AML-193 (cell line): ENCODE results near the gene PRTG.
"Not testable (repeated sequence)": the region's sequence is repeated elsewhere in the genome, so short reads cannot be mapped to it uniquely, and the experiment has no call there.

Experiments
- DNase-seq, 2 experiments: peaks; one replicate each; lab custom pipeline; 2025; lab: John Stamatoyannopoulos, UW

Gene PRTG, protein sequence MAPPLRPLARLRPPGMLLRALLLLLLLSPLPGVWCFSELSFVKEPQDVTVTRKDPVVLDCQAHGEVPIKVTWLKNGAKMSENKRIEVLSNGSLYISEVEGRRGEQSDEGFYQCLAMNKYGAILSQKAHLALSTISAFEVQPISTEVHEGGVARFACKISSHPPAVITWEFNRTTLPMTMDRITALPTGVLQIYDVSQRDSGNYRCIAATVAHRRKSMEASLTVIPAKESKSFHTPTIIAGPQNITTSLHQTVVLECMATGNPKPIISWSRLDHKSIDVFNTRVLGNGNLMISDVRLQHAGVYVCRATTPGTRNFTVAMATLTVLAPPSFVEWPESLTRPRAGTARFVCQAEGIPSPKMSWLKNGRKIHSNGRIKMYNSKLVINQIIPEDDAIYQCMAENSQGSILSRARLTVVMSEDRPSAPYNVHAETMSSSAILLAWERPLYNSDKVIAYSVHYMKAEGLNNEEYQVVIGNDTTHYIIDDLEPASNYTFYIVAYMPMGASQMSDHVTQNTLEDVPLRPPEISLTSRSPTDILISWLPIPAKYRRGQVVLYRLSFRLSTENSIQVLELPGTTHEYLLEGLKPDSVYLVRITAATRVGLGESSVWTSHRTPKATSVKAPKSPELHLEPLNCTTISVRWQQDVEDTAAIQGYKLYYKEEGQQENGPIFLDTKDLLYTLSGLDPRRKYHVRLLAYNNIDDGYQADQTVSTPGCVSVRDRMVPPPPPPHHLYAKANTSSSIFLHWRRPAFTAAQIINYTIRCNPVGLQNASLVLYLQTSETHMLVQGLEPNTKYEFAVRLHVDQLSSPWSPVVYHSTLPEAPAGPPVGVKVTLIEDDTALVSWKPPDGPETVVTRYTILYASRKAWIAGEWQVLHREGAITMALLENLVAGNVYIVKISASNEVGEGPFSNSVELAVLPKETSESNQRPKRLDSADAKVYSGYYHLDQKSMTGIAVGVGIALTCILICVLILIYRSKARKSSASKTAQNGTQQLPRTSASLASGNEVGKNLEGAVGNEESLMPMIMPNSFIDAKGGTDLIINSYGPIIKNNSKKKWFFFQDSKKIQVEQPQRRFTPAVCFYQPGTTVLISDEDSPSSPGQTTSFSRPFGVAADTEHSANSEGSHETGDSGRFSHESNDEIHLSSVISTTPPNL

DNA sequence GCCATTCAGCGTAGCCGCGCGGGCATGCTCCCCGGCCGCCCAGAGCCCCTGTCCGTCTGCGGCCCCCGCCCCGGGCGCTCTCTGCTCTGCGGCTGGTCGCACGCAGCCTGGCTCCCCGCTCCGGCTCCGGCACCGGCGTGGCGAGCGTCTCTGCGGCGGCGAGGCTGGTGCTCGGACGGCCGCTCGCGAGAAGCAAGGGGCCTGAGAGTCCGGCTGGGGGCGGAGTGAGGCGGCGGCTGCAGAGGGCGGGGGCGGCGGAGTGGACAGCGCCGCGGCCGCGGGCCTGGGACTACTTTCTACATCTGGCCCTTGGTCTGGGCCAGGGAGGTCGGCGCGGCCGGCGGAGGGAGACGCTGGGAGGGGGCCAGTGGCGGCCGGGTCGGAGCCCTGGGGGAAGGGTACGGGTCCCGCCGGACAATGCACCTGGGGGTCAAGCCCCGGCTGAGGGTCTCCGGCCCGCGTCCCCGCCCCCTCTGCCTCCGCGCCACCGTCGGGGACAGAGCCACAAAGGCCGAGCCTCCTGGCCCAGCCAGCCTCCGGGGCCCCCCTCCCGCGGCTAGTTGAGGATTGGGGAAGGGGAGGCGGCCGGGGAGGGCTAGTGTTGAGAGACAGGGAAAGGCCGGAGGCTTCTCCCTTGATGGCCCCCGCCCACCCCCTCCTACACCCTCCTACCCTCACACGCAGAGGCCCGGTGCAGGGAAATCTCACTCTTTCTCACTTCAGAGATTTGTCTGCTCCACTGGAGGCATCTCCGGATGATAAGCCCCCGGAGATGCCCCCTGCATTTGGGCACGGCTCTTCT is at the start of gene PRTG:
TSS of gene PRTG (minus strand) at position 226 of the 802 bp plus-strand sequence. CDS start at position 5, 221 bp downstream.
- DNase-seq: no peak

DNA sequence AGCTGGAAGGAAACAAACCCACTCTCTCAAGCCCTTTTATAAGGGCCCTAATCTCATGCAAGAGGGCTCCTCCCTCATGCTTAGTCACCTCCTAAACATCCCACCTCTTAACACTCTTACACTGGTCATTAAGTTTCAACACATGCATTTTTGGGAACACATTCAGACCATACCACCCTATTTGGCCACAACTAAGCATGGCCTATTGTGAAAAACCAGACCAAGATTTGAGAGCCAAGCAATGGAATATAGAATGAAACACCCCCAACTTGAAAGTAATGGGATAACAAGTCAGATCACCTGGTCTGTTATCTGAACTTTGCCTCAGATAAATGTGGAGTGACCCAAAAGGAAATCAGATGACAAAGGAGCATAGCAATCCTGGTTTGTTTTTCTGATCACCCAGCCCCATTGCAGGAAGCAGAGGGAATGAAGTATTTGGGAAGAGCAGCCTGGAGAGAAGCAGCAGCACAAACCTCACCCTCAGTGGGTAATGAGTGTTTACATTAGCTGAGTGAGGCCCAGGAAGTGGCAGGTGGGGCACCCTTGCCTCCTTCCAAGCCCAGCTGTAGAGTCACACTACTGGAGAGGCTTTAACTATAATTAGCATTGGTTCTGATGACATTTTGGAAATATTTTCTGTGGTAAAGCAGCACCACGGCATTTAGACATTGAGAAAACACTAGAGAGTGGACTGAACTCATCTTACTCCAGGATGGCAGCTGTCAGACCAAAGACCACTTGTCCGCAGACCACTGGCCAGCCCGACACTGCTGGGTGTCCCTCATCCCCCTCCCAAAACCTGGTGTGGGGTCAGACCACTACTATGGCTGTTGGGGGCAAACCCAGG is 48.8 kb upstream of the PRTG start:
- no peak for DNase-seq

DNA sequence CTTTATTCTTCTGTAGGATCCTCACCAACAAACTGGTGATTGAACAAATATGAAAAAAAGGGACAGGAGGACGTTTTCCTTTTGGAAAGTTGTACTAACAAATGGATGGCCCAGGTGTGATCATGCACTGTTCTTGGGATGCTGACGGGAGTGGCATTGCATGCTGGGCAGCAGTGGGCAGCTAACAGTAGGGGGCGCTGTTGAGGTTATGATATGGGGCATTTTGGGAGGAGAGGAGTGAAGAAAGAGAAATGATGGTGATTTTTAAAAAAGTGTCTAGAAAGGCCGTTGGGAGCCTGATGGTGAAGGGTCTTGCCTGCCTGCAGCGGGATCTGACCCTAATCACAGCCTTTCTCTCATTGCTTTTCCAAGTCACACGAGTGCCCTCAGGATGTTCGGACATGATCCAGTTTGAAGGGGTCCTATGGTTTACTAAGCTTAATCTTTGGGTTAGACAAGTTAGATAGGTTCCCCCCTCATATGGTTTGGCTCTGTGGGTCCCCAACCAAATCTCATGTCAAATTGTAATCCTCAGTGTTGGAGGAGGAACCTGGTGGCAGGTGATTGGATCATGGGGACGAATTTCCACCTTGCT is 46.2 kb upstream of the PRTG start:
- no peak for DNase-seq

DNA sequence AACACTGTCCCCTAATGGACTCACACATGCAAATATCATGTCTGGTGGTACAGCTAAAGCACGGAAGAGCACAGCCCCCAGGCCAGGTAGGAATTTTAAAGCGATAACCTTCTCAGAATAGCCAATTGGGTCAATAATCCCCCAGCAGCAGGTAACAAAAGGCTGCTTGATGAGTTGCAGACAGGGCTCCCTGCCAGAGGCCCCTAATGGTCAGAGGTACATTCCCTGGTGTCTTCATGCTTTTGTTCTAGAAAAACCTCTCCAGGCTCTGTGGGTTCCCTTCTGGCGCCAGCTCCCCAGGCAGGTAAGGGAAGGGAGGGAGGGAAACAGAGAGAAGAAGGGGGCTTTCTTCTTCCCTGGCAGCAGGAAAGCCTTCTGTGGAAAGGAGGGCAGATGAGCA is 43.4 kb upstream of the PRTG start:
- no peak for DNase-seq

DNA sequence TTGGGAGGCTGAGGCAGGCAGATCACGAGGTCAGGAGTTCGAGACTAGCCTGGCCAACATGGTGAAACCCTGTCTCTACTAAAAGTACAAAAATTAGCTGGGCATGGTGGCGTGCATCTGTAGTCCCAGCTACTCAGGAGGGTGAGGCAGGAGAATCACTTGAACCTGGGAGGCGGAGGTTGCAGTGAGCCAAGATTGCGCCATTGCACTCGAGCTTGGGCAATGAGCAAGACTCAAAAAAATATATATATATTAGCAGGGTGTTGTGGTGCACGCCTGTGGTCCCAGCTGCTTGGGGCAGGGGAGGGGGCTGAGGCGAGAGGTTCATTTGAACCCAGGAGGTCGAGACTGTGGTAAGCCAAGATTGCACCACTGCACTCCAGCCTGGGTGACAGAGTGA is 42.6 kb upstream of the PRTG start:
- not testable (repeated sequence) for DNase-seq

DNA sequence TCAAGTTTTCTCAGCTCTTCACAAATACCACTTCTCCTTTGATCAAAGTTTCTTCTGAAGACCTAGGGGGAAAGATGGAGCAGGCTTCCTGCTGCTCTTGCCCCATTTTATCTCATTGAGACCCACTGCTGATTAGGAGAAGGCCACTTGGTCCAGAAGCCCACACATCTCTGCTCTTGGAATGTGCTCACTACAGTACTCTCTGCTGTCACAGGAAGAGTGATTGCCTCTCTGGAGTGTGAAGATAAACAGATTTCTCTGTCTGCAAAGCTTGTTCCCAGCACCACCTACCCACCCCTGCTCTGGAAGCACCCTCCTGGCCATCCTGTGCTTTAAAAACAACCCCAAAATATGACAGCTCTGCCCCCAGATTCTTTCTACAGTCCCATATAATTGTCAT is 41.3 kb upstream of the PRTG start:
- DNase-seq: no peak

DNA sequence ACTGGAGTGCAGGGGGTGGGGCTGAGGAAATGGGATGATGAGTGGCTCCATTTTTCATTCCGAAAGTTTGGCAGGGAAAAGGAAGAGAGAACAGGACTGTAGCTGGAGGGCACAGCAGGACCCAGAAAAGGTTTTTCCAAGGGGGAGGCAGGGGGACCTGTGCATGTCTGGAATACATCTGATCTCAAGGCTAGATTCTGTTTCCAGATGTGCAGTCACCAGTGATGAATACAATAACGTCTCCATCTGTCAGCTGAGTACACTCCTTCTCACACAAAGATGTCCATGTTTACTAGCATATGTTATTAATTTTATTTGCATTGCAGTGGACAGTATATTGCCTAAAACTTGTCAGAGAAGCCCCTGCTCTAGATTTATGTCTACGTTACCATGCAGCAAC is 39.9 kb upstream of the PRTG start:
- DNase-seq: no peak

GRCh38 chr15:55780292-55780691 is 37.3 kb upstream of the PRTG start:
- no peak for DNase-seq

DNA sequence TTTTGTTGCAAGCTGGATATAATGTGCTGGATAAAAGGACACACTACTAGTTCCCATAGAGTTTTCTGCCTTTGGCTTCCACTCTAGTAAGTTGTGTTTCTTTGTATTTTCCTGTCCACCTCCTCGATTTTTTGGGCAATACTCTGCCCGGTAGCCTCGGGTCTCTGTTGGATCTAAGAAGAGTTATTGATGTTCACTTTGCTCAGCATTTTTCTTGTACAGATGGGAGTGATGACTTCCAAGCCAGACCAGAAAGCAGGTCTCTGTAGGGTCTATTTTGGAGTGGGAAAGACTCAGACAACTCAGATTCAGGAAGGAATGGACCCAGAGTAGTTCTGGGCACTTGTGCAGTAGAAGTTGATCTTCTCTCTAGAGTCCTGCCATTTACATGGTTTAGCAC is 36.0 kb upstream of the PRTG start:
- DNase-seq: no peak

DNA sequence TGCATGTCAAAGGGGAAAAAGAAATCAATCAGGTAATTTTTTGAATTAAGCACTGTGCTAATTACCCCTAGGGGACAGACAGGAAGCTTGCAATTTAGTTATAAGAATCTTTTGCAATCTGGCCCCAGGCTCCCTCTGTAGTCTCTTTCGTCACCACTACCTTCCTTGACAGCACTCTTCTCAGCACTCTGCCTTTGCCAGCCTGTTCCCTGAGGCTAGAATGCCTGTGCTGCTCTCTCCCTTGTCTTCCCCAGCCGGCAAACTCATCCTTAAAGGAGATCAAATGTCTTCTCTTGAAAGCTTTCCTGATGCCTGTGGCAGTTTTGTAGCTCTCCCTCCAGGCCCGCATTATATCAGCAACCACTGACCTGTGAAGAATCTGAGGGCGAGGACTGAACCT is 32.4 kb upstream of the PRTG start:
- DNase-seq: peak; percentile 82 to 88

GRCh38 chr15:55774113-55774970 is 31.4 kb upstream of the PRTG start:
- DNase-seq: peak; percentile 9 to 29

DNA sequence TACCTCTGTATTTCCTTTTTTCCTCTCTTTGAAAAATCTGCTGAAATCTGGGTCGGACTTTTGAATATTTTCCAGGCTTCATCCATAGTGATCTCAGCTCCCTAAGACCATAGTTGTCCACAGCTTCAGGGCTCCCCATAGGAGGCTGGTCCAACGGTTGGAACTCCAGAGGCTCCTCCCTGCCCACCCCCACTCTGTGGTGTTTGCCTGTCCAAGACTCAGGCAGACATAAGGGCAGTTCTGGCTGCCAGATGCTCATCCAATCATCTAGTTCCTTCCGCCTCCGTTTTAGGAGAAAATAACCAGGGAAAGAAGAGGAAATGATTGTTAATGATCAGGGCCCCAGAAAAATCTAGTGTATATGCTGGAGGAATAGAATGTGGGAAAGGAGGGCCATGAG is 27.9 kb upstream of the PRTG start:
- DNase-seq: no peak

- DNase-seq: no peak
Measured at GRCh38 chr15:55770261-55770660, 27.3 kb upstream of the PRTG start.

DNA sequence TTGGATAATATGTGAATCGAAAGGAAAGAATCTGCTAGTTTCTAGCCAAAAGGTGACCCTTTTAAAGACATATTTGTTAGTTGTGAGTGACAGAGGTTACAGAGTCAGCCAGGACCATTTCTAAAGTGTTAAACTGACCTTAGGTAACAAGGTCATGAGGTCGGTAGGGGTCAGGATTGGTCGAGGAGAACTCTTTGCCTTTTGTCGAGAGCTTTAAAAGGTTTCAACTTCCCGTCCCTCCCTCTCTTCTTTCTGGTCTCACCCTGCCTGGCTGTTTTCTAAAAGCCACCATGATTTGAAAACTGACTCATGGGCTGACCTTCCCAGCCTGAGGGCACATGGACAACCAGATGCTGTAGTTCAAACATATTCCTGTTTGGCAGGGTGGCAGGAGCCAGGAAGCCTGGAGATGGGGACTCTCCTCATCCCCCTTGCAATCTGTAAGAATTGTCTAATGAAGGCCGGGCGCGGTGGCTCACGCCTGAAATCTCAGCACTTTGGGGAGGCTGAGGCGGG is 25.8 kb upstream of the PRTG start:
- DNase-seq: no peak

DNA sequence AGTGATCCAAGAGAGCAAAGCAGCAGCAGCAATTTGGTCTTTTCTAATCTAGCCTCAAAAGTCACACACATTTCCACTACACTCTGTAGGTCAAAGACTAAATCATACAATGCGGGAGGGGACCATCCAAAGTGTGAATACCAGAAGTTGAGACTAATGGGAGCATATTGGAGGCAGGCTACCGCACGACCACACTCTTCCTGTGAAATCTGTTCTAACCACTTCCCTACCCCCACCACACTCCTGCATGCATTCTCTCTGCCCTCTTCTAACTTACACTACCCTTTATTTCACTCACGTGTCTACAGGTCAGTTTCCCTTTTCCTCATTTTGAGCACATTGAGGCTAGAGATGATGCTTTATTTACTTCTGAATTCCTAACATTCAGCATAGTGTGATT is 23.7 kb upstream of the PRTG start:
- DNase-seq: no peak

- no peak for DNase-seq
Measured at GRCh38 chr15:55764398-55764797, 21.4 kb upstream of the PRTG start.

DNA sequence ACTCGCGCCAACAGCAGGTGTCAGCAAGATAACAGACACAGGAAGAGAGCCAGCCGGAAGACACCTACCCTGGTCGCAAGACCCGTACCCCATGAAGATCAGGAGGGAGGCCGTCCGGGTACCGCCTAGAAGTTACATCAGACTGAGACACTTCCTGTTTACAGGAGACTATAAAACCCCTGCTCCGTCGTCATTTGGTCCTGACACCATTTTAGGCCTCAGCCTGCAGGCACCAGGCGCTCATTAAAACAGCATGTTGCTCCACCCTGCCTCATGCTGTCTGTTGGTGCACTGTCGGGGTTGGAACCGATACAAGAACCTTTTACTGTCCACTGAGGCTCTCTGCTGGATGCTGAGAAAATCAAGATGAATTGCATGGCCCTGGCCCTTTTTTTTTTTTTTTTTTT is 15.6 kb upstream of the PRTG start:
- no peak for DNase-seq

DNA sequence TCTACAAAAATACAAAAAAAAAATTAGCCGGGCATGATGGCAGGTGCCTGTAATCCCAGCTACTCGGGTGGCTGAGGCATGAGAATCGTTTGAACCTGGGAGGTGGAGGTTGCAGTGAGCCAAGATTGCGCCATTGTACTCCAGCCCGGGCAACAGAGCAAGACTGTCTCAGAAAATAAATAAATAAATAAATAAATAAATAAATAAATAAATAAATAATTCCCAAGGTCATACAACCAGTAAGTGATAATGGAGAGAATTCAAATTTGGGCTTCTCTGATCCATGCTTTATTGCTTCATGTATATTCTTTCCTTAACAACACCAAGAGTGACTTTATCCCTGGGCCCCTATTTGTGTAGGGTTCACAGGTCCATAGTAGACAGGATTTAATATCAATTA is 10.5 kb upstream of the PRTG start:
- not testable (repeated sequence) for DNase-seq

- no peak for DNase-seq
Measured at GRCh38 chr15:55750706-55751105, 7.8 kb upstream of the PRTG start.
